Tibial artery (tissue), 4 donors: ENCODE measurements around the gene GSPT1.

Experiments used
- DNase-seq, 2 donors: peaks; one replicate each; pipeline ENCODE4 v3.0.0-alpha.2; 2019
- H3K27ac ChIP-seq, 2 donors: fragments of 200-600 bp; sonication (generic) in 1 of 2; 1 replicate in 1 of 2; 2 replicates in 1 of 2; pipeline ENCODE4 v1.5.1; 2018 to 2019; ENCODE audit warnings: mild to moderate bottlenecking in 1 of 2
- H3K27me3 ChIP-seq, 2 donors: fragments of 200-600 bp; sonication (generic) in 1 of 2; one replicate each; pipeline versions ENCODE4 v1.5.1 to v1.6.0; 2016 to 2019
- H3K36me3 ChIP-seq, 3 donors: fragments of 200-600 bp; sonication (generic) in 2 of 3; one replicate each; pipeline ENCODE4 v1.5.1; 2016 to 2019; ENCODE audit warnings: mild to moderate bottlenecking in 2 of 3
- H3K4me1 ChIP-seq, 4 donors: fragments of 200-600 bp; sonication (generic) in 2 of 4; 1 replicate in 3 of 4; 2 replicates in 1 of 4; pipeline ENCODE4 v1.5.1; 2016 to 2019
- H3K4me3 ChIP-seq, 2 donors: fragments of 200-600 bp; sonication (generic) in 1 of 2; 1 replicate in 1 of 2; 2 replicates in 1 of 2; pipeline ENCODE4 v1.5.1; 2018 to 2019; ENCODE audit warnings: mild to moderate bottlenecking in 2 of 2
- H3K9me3 ChIP-seq, 3 donors: fragments of 200-600 bp; sonication (generic) in 1 of 3; one replicate each; pipeline ENCODE4 v1.5.1; 2016 to 2019
- CTCF ChIP-seq, 2 experiments: fragments of 200-600 bp in 1 of 2; fragments of 450-650 bp in 1 of 2; IDR thresholded peaks; one replicate each; pipeline ENCODE4 v1.5.1; 2017 to 2019; ENCODE audit warnings: antibody characterized with exemption in 2 of 2, mild to moderate bottlenecking in 1 of 2, moderate library complexity in 1 of 2
- intact Hi-C: fragments of 100-400 bp; cut with DNase I; formaldehyde crosslinking; loops from one replicate; pipeline ENCODE4 v1.15.0; 2023; ENCODE audit warnings: low total_unique reads

The GSPT1 gene

GRCh38 chr16:11903906-11904305, 11.8 kb downstream of the GSPT1 start:
- Histone ChIP-seq H3K27ac (no peak overlapping the region), H3K4me3 (no peak overlapping the region), H3K4me1 (peaks cover 0 to 23% (median 7%) of the 10 kb centered on the region in 4 donors), H3K27me3 (no peaks in the 10 kb centered on the region), H3K9me3 (no peaks in the 10 kb centered on the region), H3K36me3 (peaks cover 0 to 10% (median 0%) of the 10 kb centered on the region in 3 donors)
- intact Hi-C loops: no loop called here
- DNase-seq: no peak
- TF ChIP-seq CTCF (IDR thresholded peaks at IDR 0.05): no peak

- Histone ChIP-seq H3K27me3 (no peaks in the 10 kb centered on the region), H3K9me3 (no peaks in the 10 kb centered on the region), H3K4me1 (peaks cover 0 to 34% (median 7%) of the 10 kb centered on the region in 4 donors), H3K27ac (no peak overlapping the region), H3K4me3 (no peak overlapping the region), H3K36me3 (peaks cover 0 to 7% (median 0%) of the 10 kb centered on the region in 3 donors)
- DNase-seq: no peak
- TF ChIP-seq CTCF (IDR thresholded peaks at IDR 0.05): no peak
- intact Hi-C loops: no loop called here
These were observed 14.7 kb downstream of the GSPT1 start for GRCh38 chr16:11901091-11901490.

DNA sequence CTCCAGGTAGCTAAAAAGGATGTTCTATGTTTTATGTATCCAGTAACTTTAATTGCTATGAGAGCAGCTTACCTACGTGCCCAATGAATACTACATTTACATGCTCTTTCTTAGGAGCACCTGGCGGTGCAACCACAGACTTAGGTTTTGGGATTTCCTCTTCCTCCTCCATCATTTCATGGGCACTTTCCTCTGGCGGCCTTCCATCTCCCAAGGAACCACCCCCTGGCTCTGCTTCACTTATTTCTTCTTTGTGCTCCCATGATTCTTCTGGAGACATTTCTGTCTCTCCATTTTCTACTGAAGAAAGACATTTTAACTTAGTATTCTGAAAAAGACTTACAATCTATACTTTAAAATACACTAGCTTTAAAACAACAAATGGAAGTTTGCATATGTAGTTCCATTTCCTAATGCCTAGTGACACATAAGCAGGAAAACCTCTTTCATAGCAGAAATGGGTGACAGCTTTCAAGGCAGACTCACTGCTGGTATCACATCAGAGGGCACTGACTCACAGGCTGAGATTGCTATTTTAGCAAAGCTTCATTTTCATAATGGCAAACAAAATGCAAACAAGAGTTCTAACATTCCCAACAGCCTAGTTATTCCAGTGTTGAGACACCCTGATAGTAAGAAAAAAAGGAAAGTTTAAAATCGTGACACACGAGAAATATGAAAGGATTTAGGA, 19.1 kb downstream of the GSPT1 start:
- intact Hi-C loops: no loop called here
- no peak overlapping the region for H3K4me3 ChIP-seq
- peaks cover 7 to 31% (median 26%) of the 10 kb centered on the region in 3 donors for H3K36me3 ChIP-seq
- no peak for DNase-seq
- TF ChIP-seq CTCF (IDR thresholded peaks at IDR 0.05): no peak
- H3K4me1 ChIP-seq: peaks cover 0 to 29% (median 5%) of the 10 kb centered on the region in 4 donors
- no peaks in the 10 kb centered on the region for H3K9me3 ChIP-seq
- H3K27me3 ChIP-seq: no peaks in the 10 kb centered on the region
- H3K27ac ChIP-seq: peak overlapping the region in 1 of 2 donors; percentile 25

DNA sequence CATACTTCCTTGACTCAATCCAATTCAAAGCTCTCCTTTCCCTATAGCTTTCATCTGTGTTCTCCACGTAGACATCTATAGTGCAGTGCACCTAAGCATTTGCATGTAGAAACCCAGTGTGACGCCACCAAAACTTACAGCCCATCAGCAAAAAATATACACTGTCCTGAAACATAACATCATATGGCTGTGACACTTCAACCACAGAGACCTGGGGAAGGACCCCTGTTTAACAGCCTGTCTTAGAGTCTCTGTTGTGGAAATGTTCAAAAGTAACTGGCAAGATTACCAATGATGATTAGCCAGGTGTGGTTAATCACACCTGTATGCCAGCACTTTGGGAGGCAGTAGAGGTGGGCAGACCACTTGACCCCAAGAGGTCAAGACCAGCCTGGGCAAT, 22.2 kb downstream of the GSPT1 start:
- no peak for TF ChIP-seq CTCF (IDR thresholded peaks at IDR 0.05)
- no peak for DNase-seq
- H3K9me3 ChIP-seq: no peaks in the 10 kb centered on the region
- intact Hi-C loops: no loop called here
- no peaks in the 10 kb centered on the region for H3K27me3 ChIP-seq
- H3K4me1 ChIP-seq: peaks cover 0 to 25% (median 5%) of the 10 kb centered on the region in 4 donors
- no peak overlapping the region for H3K4me3 ChIP-seq
- no peak overlapping the region for H3K27ac ChIP-seq
- H3K36me3 ChIP-seq: peaks cover 24 to 61% (median 50%) of the 10 kb centered on the region in 3 donors

- no peaks in the 10 kb centered on the region for H3K9me3 ChIP-seq
- intact Hi-C loops: no loop called here
- no peak overlapping the region for H3K27ac ChIP-seq
- H3K4me3 ChIP-seq: no peak overlapping the region
- peaks cover 0 to 21% (median 5%) of the 10 kb centered on the region in 4 donors for H3K4me1 ChIP-seq
- H3K27me3 ChIP-seq: no peaks in the 10 kb centered on the region
- no peak for DNase-seq
- no peak for TF ChIP-seq CTCF (IDR thresholded peaks at IDR 0.05)
- H3K36me3 ChIP-seq: peaks cover 31 to 69% (median 58%) of the 10 kb centered on the region in 3 donors
These were observed 23.0 kb downstream of the GSPT1 start for GRCh38 chr16:11892761-11893160.
